Endothelial cell of hepatic sinusoid (primary cell): ENCODE data around the gene TPP1.

Source experiments
- in situ Hi-C: cut with HindIII; loops from 2 replicates; pipeline ENCODE4 v1.10.0; 2017; ENCODE audit warnings: low sequenced_read_pairs

TPP1 gene

GRCh38 chr11:6648501-6648900 lies 29.3 kb upstream of the TPP1 start:
- in situ Hi-C loops = no loop called here

DNA sequence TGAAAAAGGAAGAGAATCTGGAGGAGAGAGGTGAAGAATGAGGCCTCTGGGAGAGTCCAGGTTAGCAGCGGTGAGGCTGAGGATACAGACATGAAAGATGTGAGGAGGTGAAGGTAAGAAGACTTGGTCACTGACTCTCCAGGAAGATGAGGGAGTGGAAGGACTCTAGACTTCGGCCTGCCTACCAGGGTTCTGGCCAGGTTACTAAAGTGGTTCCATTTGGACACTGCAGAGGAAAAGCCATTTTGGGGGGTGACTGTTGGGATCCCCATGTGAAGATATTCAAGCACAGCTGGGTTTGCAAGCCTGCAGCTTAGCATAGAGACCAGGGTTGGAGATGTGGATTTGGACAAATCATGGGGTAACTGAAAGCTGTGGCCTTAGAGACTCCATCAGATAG lies 28.6 kb upstream of the TPP1 start:
- in situ Hi-C loops = no loop called here

DNA sequence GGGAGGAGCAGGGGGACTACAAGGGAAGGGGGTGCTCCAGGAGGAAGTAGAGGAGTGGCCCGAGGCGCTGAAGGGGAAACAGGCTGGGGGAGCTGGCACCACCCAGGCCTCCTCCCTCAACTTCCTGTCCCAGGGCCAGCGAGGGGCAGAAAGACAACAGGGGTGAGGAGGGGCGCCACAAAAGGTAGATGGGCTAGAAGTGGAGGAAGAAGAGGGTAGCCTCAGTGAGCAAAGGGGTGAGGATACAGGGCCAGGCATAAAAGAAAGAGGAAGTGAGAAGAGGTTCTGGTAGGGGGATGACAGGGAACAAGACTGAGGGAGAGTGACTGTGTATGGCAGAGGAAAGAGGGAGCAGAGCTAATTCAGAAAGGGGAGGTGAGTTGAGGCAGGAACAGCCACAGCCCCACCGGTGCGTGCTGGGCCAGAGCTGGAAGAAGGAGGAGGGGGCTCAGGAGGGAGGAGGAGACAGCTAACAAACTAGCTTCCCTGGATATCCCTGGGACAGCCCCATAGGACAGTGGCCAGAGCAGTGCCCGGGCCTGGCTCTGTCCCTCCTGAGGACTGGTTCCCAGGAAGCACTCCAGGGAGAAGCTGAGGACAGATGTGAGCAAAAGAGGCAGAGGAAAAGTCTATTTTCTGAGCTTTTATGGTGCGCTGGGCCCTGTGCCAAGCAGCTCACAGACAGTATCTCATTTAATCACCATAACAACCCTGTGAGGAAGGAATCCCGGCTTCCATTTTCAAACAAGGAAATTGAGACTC lies 27.9 kb upstream of the TPP1 start:
- in situ Hi-C loops = no loop called here

DNA sequence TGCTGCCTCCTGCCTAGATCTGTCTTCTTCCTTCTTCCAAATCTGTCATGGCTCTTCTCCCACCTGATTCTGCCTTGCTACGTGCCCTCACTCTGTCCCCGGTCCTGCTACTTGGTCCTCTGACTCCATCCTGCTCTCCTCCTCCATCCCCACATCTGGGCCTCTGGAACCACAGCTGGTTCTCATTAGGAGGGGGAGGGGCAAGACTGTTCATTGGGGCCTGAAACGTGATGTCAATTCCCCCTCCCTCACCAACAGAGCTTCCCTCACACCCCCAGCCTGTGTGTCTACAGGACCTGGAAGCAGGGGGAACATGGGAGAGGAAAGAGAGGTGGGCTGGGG lies 27.3 kb upstream of the TPP1 start:
- in situ Hi-C loops = no loop called here

DNA sequence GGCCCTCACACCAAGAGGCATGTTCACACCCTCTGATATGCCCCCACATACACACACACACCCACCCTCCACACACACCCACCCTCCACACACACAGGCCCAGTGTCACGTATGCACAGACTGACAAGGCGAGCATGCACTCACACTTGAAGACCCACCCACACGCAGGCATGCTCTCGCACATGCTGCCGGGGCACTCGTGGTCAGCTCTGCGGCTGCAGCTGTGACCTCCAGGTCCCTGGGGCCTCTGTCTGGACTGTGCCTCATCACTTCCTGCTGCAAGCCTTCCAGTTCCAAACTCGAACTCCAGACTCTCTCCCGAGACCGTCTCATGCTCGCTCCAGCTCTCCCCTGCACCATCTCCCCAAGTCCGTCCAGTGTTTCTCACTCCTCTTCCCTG lies 26.8 kb upstream of the TPP1 start:
- in situ Hi-C loops = no loop called here

DNA sequence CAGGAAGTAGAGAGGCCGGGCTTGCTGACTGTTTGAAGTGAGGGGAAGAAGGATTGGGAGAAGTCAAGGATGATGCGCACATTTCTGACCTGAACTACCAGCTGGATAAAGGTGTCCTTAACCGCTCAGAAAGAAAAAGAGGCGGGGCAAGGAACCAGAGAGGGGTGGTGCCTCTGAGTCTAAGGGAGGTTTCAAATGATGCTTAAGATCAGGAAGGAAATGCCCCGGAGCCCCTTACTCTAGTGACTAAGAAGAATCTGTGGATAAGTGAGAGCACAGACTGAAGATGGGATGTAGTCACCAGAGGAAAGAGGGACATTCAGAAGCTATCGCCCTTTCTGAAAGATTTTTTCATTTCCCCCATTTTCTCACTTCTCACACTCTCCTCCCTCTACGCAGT lies 23.7 kb upstream of the TPP1 start:
- in situ Hi-C loops = no loop called here

DNA sequence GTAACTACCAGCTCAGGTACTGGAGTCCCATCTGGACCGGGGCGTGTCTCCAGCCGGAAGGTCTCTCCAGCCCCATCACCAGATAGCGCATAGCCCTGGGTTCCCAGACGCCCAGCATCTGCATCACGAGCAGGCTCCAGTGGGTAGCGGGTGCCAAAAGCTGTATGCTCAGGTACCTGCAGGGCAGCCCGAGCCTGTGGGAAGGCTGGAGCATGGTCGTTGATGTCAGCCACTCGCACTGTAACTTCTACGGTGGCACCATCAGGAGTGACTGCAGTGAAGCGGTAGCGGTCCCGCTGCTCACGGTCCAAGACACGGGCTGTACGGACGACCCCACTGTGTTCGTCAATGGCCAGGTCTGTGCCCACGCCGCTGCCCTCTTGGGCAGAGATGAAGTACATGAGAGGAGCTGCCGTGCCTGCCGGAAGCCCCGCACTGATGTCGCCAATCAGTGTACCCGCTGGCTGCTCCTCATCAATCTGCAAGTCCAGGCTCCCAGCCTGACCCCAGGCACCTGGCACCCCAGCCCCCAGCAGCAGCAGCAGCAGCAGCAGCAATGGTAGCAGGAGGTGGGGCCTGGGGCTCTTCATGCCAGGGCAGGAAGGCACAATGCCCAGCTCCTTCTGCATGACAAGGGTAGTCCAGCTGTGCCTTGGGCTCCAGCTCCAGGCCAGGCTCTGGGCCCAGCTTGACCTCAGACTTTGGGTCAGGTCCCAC lies 21.9 kb upstream of the TPP1 start:
- in situ Hi-C loops = no loop called here

DNA sequence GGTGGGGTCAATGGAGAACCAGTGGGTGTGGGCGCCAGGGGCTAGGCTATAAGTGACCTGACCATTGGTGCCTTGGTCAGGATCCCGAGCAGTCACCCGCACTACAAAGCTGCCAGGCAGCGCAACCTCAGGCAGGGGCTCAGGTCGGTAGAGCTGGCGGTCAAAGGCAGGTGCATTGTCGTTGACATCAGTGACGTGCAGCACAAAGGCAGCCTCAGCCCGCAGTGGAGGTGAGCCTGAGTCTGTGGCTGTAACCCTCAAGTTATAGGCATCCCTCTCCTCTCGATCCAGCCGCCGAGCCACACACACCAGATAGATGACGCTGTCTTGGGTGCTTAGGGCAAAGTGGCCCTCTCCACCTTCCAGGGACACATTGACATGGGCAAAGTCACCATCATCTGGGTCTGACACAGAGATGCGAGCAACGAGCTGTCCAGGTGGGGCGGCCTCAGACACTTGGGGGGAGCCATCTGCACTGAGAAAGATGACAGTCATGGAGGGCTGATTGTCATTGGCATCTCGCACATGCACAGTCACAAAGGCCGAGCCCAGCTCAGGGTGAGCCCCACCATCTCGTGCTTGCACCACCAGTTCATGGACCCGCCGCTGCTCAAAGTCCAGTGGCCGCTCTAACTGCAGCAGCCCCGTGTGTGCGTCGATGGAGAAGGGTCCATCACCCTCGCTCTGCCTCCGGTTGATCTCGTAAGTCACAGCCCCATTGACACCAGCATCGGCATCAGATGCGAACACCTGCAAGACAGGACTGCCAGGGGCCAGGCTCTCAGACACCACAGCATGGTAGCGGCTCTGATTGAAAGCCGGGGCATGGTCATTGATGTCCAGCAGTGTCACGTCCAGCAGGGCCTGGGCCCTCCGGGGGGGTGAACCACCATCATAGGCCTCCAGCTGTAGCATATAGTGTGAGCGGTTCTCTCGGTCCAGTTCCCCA lies 21.1 kb upstream of the TPP1 start:
- in situ Hi-C loops = no loop called here

DNA sequence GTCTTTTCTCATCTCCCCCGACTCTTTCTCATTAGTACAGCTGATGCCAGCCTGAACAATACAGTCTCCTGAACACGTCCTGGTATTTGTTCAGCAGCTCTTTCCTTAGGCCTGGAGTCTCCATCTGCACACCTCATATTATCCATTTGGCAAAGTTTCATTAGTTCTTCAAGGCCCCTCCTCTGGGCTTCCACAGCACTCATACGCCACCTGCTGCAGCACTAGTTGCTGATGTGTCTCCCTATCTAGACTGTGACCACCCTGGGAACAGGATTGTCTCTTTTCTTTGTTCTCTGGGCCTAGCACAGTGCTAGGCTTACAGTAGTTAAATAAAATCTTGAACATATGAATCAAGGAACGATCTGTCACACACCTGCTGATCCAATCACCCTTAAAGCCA lies 19.2 kb upstream of the TPP1 start:
- in situ Hi-C loops = no loop called here

DNA sequence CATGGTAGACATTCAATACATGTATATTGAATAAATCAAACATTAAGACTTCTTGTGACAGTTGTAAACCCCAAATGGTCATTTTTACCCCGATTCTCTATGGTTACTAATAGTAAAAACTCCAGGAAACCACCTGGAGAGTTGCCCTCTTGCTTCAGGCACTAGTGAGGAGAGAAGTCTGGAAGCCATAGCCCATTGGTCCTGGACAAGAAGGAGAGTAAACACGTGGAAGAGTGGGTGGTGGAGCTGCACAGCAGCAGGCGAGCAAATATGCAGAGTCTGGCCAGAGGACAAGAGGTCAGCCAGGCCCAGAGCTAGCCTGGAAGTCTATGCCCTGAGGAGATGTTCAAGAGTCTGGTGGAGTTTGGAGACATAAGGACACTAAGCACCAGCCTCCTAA lies 18.6 kb upstream of the TPP1 start:
- in situ Hi-C loops = no loop called here

GRCh38 chr11:6636480-6636879 lies 17.3 kb upstream of the TPP1 start:
- in situ Hi-C loops = no loop called here

GRCh38 chr11:6635082-6635932 lies 16.1 kb upstream of the TPP1 start:
- in situ Hi-C loops = no loop called here

- in situ Hi-C loops = no loop called here
These were observed 15.3 kb upstream of the TPP1 start for GRCh38 chr11:6634534-6634933.

DNA sequence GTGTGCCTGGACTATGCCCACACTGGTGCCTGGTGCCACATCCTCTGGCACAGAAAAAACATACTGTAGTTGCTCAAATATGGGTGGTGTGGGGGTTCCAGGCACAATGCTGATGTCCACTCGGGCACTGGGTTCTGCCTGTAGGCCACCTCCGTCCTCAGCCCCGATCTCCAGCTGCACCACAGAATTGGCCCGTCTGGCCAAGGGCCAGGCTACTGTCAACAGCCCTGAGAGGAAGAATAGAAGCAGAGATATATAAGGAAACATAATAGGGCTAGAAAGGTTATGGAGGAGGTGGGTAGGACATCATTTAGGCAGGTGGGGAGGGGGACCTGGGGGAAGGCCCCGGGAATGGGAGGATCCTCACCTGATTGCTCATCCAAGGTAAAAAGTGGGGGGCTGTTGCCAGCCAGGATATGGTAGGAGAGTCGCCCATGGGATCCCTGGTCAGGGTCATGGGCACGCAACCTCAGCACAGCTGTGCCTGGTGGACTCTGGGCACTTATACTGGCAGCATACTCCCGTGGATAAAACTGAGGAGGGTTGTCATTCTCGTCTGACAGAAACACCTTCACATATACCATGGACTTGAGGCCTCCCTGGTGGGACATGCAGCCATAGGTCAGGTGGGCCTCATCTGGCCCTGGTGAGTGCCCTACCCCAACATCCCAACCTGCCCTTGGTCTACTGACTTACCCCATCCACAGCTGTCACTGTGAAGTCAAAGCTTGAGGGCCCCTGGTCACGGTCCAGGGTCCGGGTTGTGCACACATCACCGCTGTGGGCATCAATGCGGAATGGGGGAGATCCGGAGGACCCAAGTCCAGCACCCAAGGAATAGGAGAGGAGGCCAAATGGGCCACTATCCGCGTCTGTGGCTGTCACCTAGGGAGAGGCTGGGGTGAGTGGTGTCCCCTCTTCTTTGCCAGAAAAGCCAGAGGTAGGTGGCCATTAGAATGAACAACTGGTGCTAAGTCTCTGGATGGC lies 14.5 kb upstream of the TPP1 start:
- in situ Hi-C loops = no loop called here

DNA sequence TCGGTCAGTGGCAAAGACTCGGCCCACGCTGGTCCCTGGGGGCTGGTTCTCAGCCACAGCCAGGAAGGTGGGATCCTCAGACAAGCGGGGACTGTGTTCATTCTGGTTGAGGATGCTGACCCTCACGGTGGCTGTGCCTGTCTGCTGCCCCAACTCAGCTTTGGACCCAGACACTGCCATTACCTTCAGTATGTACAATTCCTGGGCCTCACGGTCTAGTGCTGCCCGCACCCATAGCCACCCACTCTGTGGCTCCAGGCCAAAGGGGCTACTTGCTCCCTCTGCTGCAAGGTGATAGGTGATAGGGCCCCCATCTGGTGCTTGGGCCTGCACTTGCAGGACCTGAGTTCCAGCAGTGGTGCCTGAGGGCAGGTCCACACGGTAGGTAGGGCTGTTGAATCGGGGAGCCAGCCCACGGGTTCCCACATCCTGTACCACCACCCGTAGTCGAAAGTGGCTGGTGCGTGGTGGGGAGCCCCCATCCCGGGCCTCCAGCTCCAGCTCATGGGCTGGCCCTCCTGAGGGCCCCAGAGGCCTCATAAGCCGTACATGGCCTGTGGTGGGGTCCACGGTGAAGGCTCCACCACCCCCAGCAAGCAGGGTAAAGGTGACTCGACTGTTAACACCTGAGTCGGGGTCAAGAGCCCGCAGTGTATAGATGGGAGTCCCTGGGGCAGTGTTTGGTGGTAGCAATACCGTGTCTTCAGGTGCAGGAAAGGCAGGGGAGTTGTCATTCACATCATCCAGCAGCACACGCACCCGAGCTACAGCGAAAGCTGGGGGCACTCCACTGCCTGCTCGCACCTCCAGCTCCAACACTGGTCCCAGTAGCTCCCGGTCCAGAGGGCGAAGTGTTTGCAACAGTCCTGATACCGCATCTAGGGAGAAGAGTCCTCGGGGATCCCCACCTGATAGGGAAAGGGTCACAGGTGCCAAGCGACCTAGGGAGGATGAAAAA lies 13.2 kb upstream of the TPP1 start:
- in situ Hi-C loops = no loop called here

DNA sequence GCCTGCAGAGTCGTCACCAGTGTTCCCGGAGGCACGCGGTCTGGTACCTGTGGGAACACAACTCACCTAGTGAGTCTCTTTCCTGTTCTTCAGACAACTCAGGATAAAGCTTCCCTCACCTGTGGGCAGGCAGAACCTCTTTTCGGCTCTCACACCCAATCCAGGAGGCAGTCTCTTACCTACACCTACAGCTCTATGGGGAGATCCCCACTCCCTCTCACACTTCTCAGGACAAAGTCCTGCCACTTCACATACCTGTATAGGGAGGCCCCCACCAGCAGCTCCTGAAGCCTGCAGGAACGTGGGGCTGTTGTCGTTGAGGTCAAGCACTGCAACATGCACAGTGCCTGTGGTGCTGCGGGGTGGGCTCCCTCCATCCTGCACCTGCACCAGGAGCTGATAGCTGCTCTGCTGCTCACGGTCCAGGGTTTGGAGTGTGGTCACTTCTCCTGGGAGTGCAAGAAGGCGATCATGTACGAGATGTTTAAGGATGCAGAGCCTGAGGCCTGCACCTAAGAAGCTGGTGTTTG lies 12.2 kb upstream of the TPP1 start:
- in situ Hi-C loops = no loop called here

DNA sequence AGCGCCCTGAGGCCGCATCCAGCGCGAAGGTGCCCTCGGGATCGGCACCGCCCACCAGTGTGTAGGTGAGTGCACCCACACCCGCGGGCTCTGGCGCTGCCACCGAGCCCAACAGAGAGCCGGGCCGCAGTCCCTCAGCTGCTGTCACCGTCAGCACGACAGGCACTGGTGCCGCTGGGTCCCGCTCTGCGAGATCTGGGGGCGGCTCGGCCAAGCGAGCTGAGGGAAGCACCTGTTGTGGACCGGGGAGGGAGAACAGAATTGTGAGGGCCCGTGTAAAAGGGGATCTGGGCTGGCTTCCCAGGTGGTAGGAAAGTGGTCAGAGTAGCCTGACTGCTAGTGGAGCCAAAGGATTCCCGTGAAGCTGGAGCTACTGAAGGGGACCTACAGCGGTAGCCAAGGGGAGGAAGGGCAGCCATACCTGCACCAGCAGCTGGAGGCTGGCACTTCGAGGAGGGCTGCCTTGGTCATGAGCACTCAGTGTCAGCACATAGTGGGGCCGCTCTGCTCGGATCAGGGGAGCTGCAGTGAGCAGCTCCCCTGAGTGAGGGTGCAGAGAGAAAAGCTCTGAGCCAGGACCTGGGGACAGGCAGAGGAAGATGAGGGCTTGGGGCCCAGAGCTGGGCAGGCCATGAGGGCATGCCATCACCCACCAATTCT lies 11.5 kb upstream of the TPP1 start:
- in situ Hi-C loops = no loop called here
